ENCODE results near the gene ZNF30.

Gene ZNF30

GRCh38 chr19:34959021-34959420 lies 32.3 kb downstream of the ZNF30 start:
- TF ChIP-seq, protein P1, sequence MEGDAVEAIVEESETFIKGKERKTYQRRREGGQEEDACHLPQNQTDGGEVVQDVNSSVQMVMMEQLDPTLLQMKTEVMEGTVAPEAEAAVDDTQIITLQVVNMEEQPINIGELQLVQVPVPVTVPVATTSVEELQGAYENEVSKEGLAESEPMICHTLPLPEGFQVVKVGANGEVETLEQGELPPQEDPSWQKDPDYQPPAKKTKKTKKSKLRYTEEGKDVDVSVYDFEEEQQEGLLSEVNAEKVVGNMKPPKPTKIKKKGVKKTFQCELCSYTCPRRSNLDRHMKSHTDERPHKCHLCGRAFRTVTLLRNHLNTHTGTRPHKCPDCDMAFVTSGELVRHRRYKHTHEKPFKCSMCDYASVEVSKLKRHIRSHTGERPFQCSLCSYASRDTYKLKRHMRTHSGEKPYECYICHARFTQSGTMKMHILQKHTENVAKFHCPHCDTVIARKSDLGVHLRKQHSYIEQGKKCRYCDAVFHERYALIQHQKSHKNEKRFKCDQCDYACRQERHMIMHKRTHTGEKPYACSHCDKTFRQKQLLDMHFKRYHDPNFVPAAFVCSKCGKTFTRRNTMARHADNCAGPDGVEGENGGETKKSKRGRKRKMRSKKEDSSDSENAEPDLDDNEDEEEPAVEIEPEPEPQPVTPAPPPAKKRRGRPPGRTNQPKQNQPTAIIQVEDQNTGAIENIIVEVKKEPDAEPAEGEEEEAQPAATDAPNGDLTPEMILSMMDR (IDR thresholded peaks at IDR 0.05; ENCODE audit: borderline replicate concordance, control extremely low read depth, extremely low read depth, insufficient read depth, missing control alignments), result no peak
- DNase-seq (ENCODE audit: low spot score), result no peak
- in situ Hi-C loops (cut with MboI; ENCODE audit: low sequenced_read_pairs, unreplicated experiment), result no loop called here

- DNase-seq (ENCODE audit: low spot score), result no peak
- TF ChIP-seq, protein P1 (IDR thresholded peaks at IDR 0.05; ENCODE audit: borderline replicate concordance, control extremely low read depth, extremely low read depth, insufficient read depth, missing control alignments), result no peak
- in situ Hi-C loops (cut with MboI; ENCODE audit: low sequenced_read_pairs, unreplicated experiment), result no loop called here
Observed at GRCh38 chr19:34960103-34960805, 33.6 kb downstream of the ZNF30 start.

DNA sequence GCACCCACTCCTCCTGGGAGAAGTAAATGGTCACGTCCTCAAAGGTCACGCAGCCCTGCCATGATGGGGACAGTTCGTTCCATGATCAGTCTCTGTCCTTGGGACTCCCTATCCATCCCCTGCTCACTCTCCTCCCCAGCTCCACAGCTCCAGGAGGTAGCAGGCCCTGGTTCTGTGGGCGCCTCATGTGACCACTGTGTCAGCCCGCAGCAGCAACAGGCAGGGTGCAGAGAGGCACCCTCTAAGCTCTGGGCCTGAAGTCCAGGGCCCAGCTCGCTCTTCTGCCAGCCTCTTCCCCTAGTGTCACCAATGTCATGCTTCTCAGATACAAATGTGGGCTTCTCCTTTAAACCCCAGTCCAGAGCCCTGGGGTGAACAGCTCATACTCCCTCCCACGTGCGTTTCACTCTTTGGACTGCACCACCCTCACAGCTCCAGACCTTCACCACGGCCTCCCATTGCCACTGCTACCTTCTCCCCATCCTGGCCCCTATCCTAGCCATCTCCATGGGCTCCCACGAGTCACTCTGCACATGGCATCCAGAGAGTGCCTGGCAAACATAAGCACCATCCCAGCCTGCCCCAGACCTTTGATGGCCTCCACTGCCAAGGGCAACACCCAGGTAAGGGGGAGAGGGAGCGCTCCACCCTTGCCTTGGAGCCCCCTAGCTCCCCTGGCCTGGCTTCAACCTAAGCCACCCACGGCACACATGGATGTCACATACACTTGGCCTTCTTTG lies 34.4 kb downstream of the ZNF30 start:
- TF ChIP-seq, protein P1 (IDR thresholded peaks at IDR 0.05; ENCODE audit: borderline replicate concordance, control extremely low read depth, extremely low read depth, insufficient read depth, missing control alignments), result no peak
- DNase-seq (ENCODE audit: low spot score), result no peak

DNA sequence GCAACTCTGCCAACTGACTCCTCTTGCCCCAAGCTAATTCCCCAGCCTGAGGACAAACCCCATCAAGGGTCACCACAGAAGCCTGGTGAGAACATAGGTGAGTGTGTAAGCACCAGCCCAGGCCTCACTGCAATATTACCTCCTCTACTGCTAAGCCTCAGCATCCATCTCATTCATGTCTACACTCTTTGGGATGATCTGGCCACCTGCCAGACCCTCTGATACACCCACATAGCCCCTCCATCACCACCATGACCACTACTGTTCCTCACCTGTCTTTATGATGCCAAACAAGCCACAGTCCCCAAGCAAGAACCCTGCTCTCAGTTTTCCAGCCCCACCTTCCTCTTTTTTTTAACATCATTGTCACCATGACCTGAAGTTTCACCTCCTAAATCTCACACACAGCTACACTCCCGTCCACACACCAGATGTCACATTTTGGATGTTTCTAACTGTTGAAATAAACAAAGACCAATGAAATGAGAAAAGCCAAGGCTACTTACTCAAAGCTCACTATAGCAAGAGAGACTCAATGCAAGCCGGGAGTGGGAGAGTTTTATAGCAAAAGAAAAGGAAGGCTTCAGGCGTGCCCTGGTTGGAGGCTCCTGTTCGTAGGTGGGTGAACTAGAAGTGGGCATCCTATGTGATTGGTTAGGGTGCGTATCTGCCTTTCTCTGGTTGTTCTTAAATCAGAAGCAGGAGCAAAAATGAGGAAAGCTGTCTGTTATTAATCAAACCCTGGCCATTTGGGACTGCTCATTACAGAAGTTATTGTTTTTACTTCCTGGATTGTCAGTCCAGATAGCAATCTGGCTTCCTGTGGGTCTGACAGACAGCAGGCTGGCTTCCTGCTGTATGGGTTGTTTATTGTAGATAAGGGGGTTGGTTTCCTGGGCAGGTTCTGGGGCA lies 35.3 kb downstream of the ZNF30 start:
- no peak for DNase-seq (ENCODE audit: low spot score)
- in situ Hi-C loops (cut with MboI; ENCODE audit: low sequenced_read_pairs, unreplicated experiment), result no loop called here
- TF ChIP-seq, protein P1 (IDR thresholded peaks at IDR 0.05; ENCODE audit: borderline replicate concordance, control extremely low read depth, extremely low read depth, insufficient read depth, missing control alignments), result no peak

More for the DNA sequence above, 34.4 kb downstream of the ZNF30 start:
- in situ Hi-C loops (cut with MboI; ENCODE audit: low sequenced_read_pairs, unreplicated experiment), result no loop called here

DNA sequence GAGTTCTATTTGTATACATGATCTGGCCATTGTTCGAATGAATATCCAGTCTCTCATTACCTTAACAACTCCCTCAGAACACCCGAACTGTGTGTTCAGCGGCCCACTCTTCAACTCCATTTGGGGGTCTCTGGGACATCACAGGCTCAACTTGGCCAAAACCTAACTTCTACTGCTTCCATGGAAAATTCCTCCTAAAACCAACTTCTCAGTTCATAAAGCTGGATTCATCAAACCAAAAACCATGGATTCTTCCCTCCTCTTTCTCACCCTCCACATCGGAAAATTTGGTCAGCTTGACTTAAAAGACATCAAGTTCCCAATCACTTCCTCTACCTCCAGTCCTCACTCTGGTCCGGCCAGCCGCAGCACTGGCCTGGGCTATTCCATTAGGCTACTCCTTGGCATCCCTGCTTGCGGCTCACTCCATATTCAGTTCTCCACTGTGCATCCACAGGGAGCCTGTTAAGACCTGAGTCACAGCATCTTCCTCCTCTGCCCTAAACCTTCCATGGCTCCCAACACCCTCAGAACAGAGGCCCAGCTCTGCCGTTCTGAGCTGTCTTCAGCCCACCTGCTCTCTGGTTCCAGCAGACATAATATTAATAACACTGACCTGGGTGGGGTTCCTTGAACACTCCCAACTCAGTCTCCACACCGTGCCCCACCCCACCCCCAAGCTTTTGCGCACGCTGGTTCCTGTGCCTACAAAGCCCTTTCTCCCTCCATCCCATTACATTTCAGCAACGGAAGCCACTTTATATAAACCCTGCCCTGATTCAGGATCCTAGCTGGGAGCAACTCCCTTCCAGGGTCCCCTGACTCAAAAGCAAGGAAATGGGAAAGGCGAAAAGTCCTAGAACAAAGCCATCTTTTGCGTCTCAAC lies 36.2 kb downstream of the ZNF30 start:
- in situ Hi-C loops (cut with MboI; ENCODE audit: low sequenced_read_pairs, unreplicated experiment), result no loop called here
- peak; percentile 35 for DNase-seq (ENCODE audit: low spot score)
- TF ChIP-seq, protein P1 (IDR thresholded peaks at IDR 0.05; ENCODE audit: borderline replicate concordance, control extremely low read depth, extremely low read depth, insufficient read depth, missing control alignments), result no peak

Data from GM13976 (cell line).